ENCODE results near the gene GIPC3.
"Not testable (repeated sequence)": the region's sequence is repeated elsewhere in the genome, so short reads cannot be mapped to it uniquely, and the experiment has no call there.

The GIPC3 gene

DNA sequence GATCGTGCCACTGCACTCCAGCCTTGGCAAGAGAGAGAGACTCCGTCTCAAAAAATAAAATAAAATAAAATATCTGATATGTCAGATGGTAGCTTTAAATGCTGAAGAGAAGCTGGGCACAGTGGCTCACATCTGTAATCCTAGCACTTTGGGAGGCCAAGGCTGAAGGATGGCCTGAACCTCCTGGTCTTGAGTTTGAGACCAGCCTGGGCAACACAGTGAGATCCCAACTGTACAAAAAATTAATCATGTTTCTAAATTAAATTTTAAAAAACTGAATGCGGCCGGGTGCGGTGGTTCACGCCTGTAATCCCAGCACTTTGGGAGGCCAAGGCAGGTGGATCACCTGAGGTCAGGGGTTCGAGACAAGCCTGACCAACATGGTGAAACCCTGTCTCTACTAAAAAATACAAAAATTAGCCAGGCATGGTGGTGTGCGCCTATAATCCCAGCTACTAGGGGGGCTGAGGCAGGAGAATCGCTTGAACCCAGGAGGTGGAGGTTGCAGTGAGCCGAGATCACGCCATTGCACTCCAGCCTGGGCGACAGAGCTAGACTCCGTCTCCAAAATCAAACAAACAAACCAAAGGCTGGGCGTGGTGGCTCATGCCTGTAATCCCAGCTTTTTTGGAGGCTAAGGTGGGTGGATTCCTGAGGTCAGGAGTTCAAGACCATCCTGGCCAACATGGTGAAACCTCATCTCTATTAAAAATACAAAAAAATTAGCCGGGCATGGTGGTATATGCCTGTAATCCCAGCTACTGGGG lies 1.1 kb upstream of the GIPC3 start:
- H4K5ac ChIP-seq (ENCODE audit: low read length); DNase-seq; H3K4me2 ChIP-seq (ENCODE audit: low read length); H3K79me1 ChIP-seq (ENCODE audit: low read length); H2AK5ac ChIP-seq (ENCODE audit: low read length); H3K56ac ChIP-seq (ENCODE audit: low read length); H3K36me3 ChIP-seq (ENCODE audit: control insufficient read depth, insufficient read depth, low read length); H2BK120ac ChIP-seq (ENCODE audit: low read depth, low read length); H3K4me3 ChIP-seq (ENCODE audit: low read length); H3K4me1 ChIP-seq (ENCODE audit: control insufficient read depth, low read depth, low read length); H3K79me2 ChIP-seq (ENCODE audit: control insufficient read depth, insufficient read depth, low read length); H3K23ac ChIP-seq (ENCODE audit: low read length); H3K27ac ChIP-seq (ENCODE audit: low read depth, low read length); H2BK15ac ChIP-seq (replicated peaks; ENCODE audit: low read depth); H4K8ac ChIP-seq (ENCODE audit: low read depth, low read length); H3K4ac ChIP-seq (ENCODE audit: low read depth, low read length); H2BK5ac ChIP-seq (ENCODE audit: low read length); H3K27me3 ChIP-seq (ENCODE audit: insufficient read depth, low read length, poor library complexity); H3K9ac ChIP-seq (ENCODE audit: low read length); H3K18ac ChIP-seq (ENCODE audit: low read length): not testable (repeated sequence)
- no CpG with 5 or more reads among the region's 15 CpGs for WGBS (ENCODE audit: extremely low coverage, insufficient coverage, low lambda C conversion rate)

DNA sequence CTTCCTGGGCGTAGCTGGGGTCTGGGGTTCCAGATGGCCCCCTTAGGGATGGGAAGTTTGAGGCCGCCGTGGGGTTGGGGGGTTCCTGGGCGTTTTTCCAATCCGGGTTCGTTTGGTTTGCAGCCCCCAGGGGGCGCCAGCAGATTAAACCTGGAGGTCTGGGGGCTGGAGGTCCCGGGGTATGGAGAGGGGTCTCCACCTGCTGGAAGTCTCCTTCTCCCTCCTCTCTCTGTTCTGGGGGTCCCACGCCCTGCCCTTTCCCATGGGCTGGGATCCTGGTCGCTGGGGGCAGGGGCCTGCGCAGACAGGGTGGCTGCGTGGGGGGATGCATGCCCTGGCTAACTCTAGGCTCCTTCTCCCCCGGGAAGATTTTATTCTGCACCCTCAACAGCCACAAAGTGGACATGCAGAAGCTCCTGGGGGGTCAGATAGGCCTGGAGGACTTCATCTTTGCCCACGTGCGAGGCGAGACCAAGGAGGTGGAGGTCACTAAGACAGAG lies 899 bp downstream of the GIPC3 start:
- H3K27ac ChIP-seq (ENCODE audit: low read depth, low read length) = no peak overlapping the region
- DNase-seq = no peak

DNA sequence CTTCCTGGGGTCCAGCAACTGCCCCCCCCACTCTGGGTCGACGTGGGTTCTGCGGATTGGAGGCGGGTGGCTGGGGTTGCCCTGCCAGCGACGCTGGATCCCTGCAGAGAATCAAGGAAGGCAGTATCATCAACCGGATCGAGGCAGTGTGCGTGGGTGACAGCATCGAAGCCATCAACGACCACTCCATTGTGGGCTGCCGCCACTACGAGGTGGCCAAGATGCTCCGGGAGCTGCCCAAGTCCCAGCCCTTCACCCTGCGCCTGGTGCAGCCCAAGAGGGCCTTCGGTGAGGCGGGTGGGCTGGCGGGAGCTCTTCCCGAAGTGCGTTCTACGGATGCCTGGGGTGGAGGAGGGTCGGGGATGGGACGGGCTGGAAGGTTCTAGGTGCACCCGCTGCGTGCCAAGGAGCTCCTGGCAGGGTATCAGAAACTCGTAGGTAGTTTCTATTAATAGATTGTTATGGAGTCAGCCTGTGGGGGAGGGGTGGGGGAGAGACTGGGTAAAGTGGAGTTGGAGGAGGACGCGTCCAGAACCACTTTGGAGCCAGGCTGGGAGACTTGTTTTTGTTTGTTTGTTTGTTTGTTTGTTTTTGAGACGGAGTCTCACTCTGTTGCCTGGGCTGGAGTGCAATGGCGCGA lies 1.5 kb downstream of the GIPC3 start:
- no peak overlapping the region for H3K27ac ChIP-seq (ENCODE audit: low read depth, low read length)
- no peaks in the 10 kb centered on the region for H3K36me3 ChIP-seq (ENCODE audit: control insufficient read depth, insufficient read depth, low read length)
- no peak overlapping the region for H4K5ac ChIP-seq (ENCODE audit: low read length)
- no peak overlapping the region for H4K8ac ChIP-seq (ENCODE audit: low read depth, low read length)
- H2BK15ac ChIP-seq (replicated peaks; ENCODE audit: low read depth) = no peak overlapping the region
- H3K18ac ChIP-seq (ENCODE audit: low read length) = no peak overlapping the region
- H3K56ac ChIP-seq (ENCODE audit: low read length) = no peak overlapping the region
- peaks cover 5% of the 10 kb centered on the region for H3K27me3 ChIP-seq (ENCODE audit: insufficient read depth, low read length, poor library complexity)
- H3K4me2 ChIP-seq (ENCODE audit: low read length) = no peak overlapping the region
- no peak overlapping the region for H2BK5ac ChIP-seq (ENCODE audit: low read length)
- no peak overlapping the region for H2AK5ac ChIP-seq (ENCODE audit: low read length)
- H3K4me3 ChIP-seq (ENCODE audit: low read length) = no peak overlapping the region
- H3K23ac ChIP-seq (ENCODE audit: low read length) = no peak overlapping the region
- H2BK120ac ChIP-seq (ENCODE audit: low read depth, low read length) = no peak overlapping the region
- no peak overlapping the region for H3K9ac ChIP-seq (ENCODE audit: low read length)
- no peak for DNase-seq
- no CpG with 5 or more reads among the region's 31 CpGs for WGBS (ENCODE audit: extremely low coverage, insufficient coverage, low lambda C conversion rate)
- H3K4me1 ChIP-seq (ENCODE audit: control insufficient read depth, low read depth, low read length) = no peaks in the 10 kb centered on the region
- H3K4ac ChIP-seq (ENCODE audit: low read depth, low read length) = no peak overlapping the region
- H3K79me2 ChIP-seq (ENCODE audit: control insufficient read depth, insufficient read depth, low read length) = no peaks in the 10 kb centered on the region
- H3K79me1 ChIP-seq (ENCODE audit: low read length) = no peaks in the 10 kb centered on the region

More for the DNA sequence above, 899 bp downstream of the GIPC3 start:
- no peak overlapping the region for H3K23ac ChIP-seq (ENCODE audit: low read length)
- no peak overlapping the region for H2BK15ac ChIP-seq (replicated peaks; ENCODE audit: low read depth)
- H3K79me1 ChIP-seq (ENCODE audit: low read length) = no peaks in the 10 kb centered on the region
- no peaks in the 10 kb centered on the region for H3K36me3 ChIP-seq (ENCODE audit: control insufficient read depth, insufficient read depth, low read length)
- no peak overlapping the region for H4K8ac ChIP-seq (ENCODE audit: low read depth, low read length)
- no peaks in the 10 kb centered on the region for H3K79me2 ChIP-seq (ENCODE audit: control insufficient read depth, insufficient read depth, low read length)
- H3K4me1 ChIP-seq (ENCODE audit: control insufficient read depth, low read depth, low read length) = no peaks in the 10 kb centered on the region
- peak overlapping the region; percentile 77 for H3K18ac ChIP-seq (ENCODE audit: low read length)
- no peak overlapping the region for H3K56ac ChIP-seq (ENCODE audit: low read length)
- WGBS (ENCODE audit: extremely low coverage, insufficient coverage, low lambda C conversion rate) = no CpG with 5 or more reads among the region's 16 CpGs
- no peak overlapping the region for H2BK5ac ChIP-seq (ENCODE audit: low read length)
- H4K5ac ChIP-seq (ENCODE audit: low read length) = no peak overlapping the region
- no peak overlapping the region for H3K4me3 ChIP-seq (ENCODE audit: low read length)
- H3K9ac ChIP-seq (ENCODE audit: low read length) = no peak overlapping the region
- H3K4ac ChIP-seq (ENCODE audit: low read depth, low read length) = no peak overlapping the region
- H2AK5ac ChIP-seq (ENCODE audit: low read length) = no peak overlapping the region
- H2BK120ac ChIP-seq (ENCODE audit: low read depth, low read length) = no peak overlapping the region
- H3K4me2 ChIP-seq (ENCODE audit: low read length) = no peak overlapping the region
- H3K27me3 ChIP-seq (ENCODE audit: insufficient read depth, low read length, poor library complexity) = peaks cover 5% of the 10 kb centered on the region

GRCh38 chr19:3589439-3589838 lies 4.2 kb downstream of the GIPC3 start:
- H3K18ac ChIP-seq (ENCODE audit: low read length) = no peak overlapping the region
- H3K56ac ChIP-seq (ENCODE audit: low read length) = no peak overlapping the region
- no peaks in the 10 kb centered on the region for H3K4me1 ChIP-seq (ENCODE audit: control insufficient read depth, low read depth, low read length)
- H2AK5ac ChIP-seq (ENCODE audit: low read length) = no peak overlapping the region
- no peak overlapping the region for H3K9ac ChIP-seq (ENCODE audit: low read length)
- H3K79me2 ChIP-seq (ENCODE audit: control insufficient read depth, insufficient read depth, low read length) = no peaks in the 10 kb centered on the region
- H3K4ac ChIP-seq (ENCODE audit: low read depth, low read length) = no peak overlapping the region
- no CpG with 5 or more reads among the region's 11 CpGs for whole genome bisulfite sequencing (ENCODE audit: extremely low coverage, insufficient coverage, low lambda C conversion rate)
- H3K27me3 ChIP-seq (ENCODE audit: insufficient read depth, low read length, poor library complexity) = peaks cover 5% of the 10 kb centered on the region
- no peaks in the 10 kb centered on the region for H3K36me3 ChIP-seq (ENCODE audit: control insufficient read depth, insufficient read depth, low read length)
- no peak overlapping the region for H4K8ac ChIP-seq (ENCODE audit: low read depth, low read length)
- no peak overlapping the region for H2BK15ac ChIP-seq (replicated peaks; ENCODE audit: low read depth)
- no peak overlapping the region for H3K23ac ChIP-seq (ENCODE audit: low read length)
- DNase-seq = no peak
- H3K4me3 ChIP-seq (ENCODE audit: low read length) = no peak overlapping the region
- H4K5ac ChIP-seq (ENCODE audit: low read length) = no peak overlapping the region
- no peak overlapping the region for H3K4me2 ChIP-seq (ENCODE audit: low read length)
- no peak overlapping the region for H2BK5ac ChIP-seq (ENCODE audit: low read length)
- no peaks in the 10 kb centered on the region for H3K79me1 ChIP-seq (ENCODE audit: low read length)
- H2BK120ac ChIP-seq (ENCODE audit: low read depth, low read length) = no peak overlapping the region
- H3K27ac ChIP-seq (ENCODE audit: low read depth, low read length) = no peak overlapping the region

DNA sequence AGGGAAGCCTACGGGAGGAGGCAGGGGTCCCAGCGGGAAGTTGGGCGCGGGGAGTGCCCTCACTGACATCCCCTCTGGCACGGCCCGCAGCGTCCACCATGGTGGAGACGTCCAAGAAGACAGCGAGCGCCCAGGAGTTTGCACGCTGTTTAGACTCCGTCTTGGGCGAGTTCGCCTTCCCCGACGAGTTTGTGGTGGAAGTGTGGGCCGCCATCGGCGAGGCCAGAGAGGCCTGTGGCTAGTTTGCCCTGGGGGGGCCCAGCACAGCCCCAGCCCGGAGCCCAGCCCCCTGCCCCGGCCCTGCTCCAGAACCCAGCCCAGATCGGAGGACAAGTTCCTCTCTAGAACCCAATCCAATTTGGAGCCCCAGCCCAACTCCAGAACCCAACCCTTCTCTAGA lies 4.7 kb downstream of the GIPC3 start:
- H3K79me1 ChIP-seq (ENCODE audit: low read length) = no peaks in the 10 kb centered on the region
- no peak overlapping the region for H2BK5ac ChIP-seq (ENCODE audit: low read length)
- H2AK5ac ChIP-seq (ENCODE audit: low read length) = no peak overlapping the region
- no peak overlapping the region for H3K9ac ChIP-seq (ENCODE audit: low read length)
- no peak overlapping the region for H2BK15ac ChIP-seq (replicated peaks; ENCODE audit: low read depth)
- H3K23ac ChIP-seq (ENCODE audit: low read length) = no peak overlapping the region
- no peaks in the 10 kb centered on the region for H3K36me3 ChIP-seq (ENCODE audit: control insufficient read depth, insufficient read depth, low read length)
- no CpG with 5 or more reads among the region's 22 CpGs for WGBS (ENCODE audit: extremely low coverage, insufficient coverage, low lambda C conversion rate)
- H3K4me3 ChIP-seq (ENCODE audit: low read length) = no peak overlapping the region
- DNase-seq = no peak
- H3K79me2 ChIP-seq (ENCODE audit: control insufficient read depth, insufficient read depth, low read length) = no peaks in the 10 kb centered on the region
- H3K27me3 ChIP-seq (ENCODE audit: insufficient read depth, low read length, poor library complexity) = peaks cover 5% of the 10 kb centered on the region
- no peak overlapping the region for H4K5ac ChIP-seq (ENCODE audit: low read length)
- H3K4me2 ChIP-seq (ENCODE audit: low read length) = no peak overlapping the region
- H4K8ac ChIP-seq (ENCODE audit: low read depth, low read length) = no peak overlapping the region
- H3K4me1 ChIP-seq (ENCODE audit: control insufficient read depth, low read depth, low read length) = no peaks in the 10 kb centered on the region
- no peak overlapping the region for H3K27ac ChIP-seq (ENCODE audit: low read depth, low read length)
- no peak overlapping the region for H3K56ac ChIP-seq (ENCODE audit: low read length)
- no peak overlapping the region for H2BK120ac ChIP-seq (ENCODE audit: low read depth, low read length)
- H3K4ac ChIP-seq (ENCODE audit: low read depth, low read length) = no peak overlapping the region
- H3K18ac ChIP-seq (ENCODE audit: low read length) = no peak overlapping the region
